ENCODE results near the gene SNX25. TPM values are rescaled to one million over a fixed set of nuclear protein-coding genes. Genes with fewer than 3 reads are reported as not detected.
"Not testable (repeated sequence)": the region's sequence is repeated elsewhere in the genome, so short reads cannot be mapped to it uniquely, and the experiment has no call there.

SNX25 gene
- total and polyA plus RNA-seq, 10 donors: 9.6 to 49.6 (median 35.2) TPM

- no peak overlapping the region for H3K4me3 ChIP-seq
- intact Hi-C loops (cut with DNase I; ENCODE audit: low total_unique reads): no loop called here
- H3K27ac ChIP-seq: no peak overlapping the region
- DNase-seq: no peak
- H3K9me3 ChIP-seq: no peaks in the 10 kb centered on the region
- H3K27me3 ChIP-seq (replicated peaks in 1 of 7): no peaks in the 10 kb centered on the region
- peaks cover 0 to 16% (median 7%) of the 10 kb centered on the region in 6 donors for H3K36me3 ChIP-seq
- H3K4me1 ChIP-seq: peaks cover 0 to 32% (median 6%) of the 10 kb centered on the region in 6 donors
- WGBS, 5 donors: 68 to 82% (median 79%) methylated on average over 9 of the region's 9 CpGs
- TF ChIP-seq POLR2A (IDR thresholded peaks at IDR 0.05) (no peak), CTCF (IDR thresholded peaks at IDR 0.05 in 8 of 11, conservative IDR thresholded peaks at IDR 0.05 in 3 of 11) (no peak), POLR2AphosphoS5 (IDR thresholded peaks at IDR 0.05) (no peak)
Observed at GRCh38 chr4:185194924-185195888, 14.2 kb upstream of the SNX25 start.

DNA sequence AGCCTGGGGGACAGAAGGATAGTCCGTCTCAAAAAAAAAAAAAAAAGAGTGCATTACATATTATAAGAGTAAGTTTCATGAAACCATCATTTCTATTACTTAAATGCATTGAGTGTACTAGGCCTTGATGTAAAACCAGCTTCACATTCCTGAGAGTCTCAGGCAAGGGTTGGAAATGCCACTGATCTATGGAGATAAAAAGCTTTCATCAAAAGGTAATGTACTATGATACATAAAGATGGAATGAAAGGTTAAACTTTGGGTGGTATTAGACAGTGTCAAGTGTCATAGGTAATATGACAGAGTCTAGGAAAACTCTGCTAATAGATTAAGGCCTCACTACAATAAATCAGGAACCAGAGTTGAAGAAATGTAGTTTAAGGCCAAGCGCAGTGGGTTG lies 13.0 kb upstream of the SNX25 start:
- intact Hi-C loops (cut with DNase I; ENCODE audit: low total_unique reads): no loop called here
- Histone ChIP-seq H3K4me3 (no peak overlapping the region), H3K27me3 (replicated peaks in 1 of 7) (no peaks in the 10 kb centered on the region), H3K9me3 (no peaks in the 10 kb centered on the region), H3K27ac (no peak overlapping the region), H3K36me3 (peaks cover 0 to 15% (median 0%) of the 10 kb centered on the region in 6 donors), H3K4me1 (peaks cover 0 to 25% (median 10%) of the 10 kb centered on the region in 6 donors)
- WGBS, 5 donors: 92 to 100% (median 94%) methylated on average over 2 of the region's 2 CpGs
- no peak for DNase-seq
- TF ChIP-seq CTCF (IDR thresholded peaks at IDR 0.05 in 8 of 11, conservative IDR thresholded peaks at IDR 0.05 in 3 of 11) (no peak), POLR2AphosphoS5 (IDR thresholded peaks at IDR 0.05) (no peak), POLR2A (IDR thresholded peaks at IDR 0.05) (no peak)

- peaks cover 0 to 15% (median 0%) of the 10 kb centered on the region in 6 donors for H3K36me3 ChIP-seq
- H3K4me3 ChIP-seq; H3K27me3 ChIP-seq (replicated peaks in 1 of 7); H3K27ac ChIP-seq; H3K9me3 ChIP-seq; intact Hi-C loops (cut with DNase I; ENCODE audit: low total_unique reads); DNase-seq: not testable (repeated sequence)
- WGBS, 5 donors: 87 to 95% (median 92%) methylated on average over 4 of the region's 4 CpGs
- peaks cover 0 to 31% (median 21%) of the 10 kb centered on the region in 6 donors for H3K4me1 ChIP-seq
Observed at GRCh38 chr4:185198189-185198588, 11.2 kb upstream of the SNX25 start.

DNA sequence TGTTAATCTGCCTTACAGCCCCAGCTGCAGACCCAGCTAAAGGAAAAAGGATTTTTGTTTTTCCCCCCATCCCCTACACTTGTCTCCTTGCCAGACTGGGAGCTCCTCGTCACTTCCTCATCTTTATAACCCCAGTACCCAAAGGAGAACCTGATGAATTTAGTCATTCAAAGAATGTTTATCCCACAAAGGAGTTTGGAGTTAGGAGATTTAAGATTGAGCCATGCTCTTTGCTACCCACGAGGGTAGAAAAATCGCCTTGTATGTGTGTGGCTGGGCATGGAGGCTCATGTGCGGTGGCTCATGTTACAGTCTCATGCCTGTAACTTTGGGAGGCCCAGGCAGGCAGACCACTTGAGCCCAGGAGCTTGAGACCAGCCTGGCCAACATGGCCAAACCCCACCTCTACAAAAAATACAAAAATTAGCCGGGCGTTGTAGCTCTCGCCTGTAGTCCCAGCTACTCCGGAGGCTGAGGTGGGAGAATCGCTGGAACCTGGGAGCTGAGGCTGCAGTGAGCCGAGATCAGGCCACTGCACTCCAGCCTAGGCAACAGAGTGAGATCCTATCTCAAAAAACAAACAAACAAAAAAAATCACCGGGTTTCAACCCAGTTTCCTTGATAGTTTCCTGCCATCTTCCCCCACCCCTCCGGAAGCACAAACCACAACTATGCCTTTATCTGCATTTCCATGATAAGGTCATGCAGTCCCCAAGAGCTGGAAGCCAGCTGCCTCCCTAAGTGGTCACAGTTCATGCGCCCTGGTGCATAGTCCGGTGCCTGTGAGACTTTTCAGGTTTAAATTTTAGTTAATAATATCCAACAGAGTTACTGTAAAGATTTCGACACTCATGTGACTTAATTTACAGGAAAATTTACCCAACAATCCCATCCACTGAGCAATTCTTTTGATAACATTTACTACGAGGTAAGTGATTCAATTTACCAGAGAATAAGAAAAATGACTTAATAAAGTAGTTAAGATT lies 7.1 kb upstream of the SNX25 start:
- Histone ChIP-seq H3K27me3 (replicated peaks in 1 of 7) (no peaks in the 10 kb centered on the region), H3K27ac (peak overlapping the region; percentile 92 to 99 (median 96)), H3K9me3 (no peaks in the 10 kb centered on the region), H3K4me3 (peak overlapping the region in 5 of 8 donors; percentile 56 to 91 (median 73)), H3K36me3 (peaks cover 0 to 15% (median 0%) of the 10 kb centered on the region in 6 donors), H3K4me1 (peaks cover 8 to 52% (median 45%) of the 10 kb centered on the region in 6 donors)
- intact Hi-C loops (cut with DNase I; ENCODE audit: low total_unique reads): loop anchor here (5.0 kb wide), 1 partner anchor 190 kb away; no protein-coding TSS in a partner anchor
- WGBS, 5 donors: 43 to 64% (median 52%) methylated on average over 16 of the region's 16 CpGs
- TF ChIP-seq CTCF (IDR thresholded peaks at IDR 0.05 in 8 of 11, conservative IDR thresholded peaks at IDR 0.05 in 3 of 11) (no peak), POLR2AphosphoS5 (IDR thresholded peaks at IDR 0.05) (peak in 1 of 3 donors; percentile 54)
- no peak for DNase-seq
